ENCODE data around the gene CMPK2.

CMPK2 gene

DNA sequence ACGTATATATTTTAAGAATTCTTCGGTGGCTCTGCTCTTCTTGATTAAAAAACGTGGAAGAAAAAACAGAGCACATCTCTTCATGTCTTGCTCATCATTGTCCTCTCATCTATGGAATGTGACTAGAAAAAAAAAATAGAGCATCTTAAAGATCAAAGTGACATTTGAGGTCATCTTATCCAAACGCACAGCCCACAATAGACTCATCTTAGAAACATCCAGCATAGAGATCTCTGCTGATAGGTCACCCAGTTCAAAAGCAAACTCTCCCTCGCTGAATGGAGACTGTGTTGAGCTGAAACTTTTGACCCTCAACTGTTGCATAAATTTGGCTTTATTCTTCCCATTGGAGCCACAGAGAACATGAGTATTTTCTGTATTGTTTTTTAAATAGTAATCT lies 65.2 kb downstream of the CMPK2 start:
- no peak for DNase-seq
